Thoracic aorta (tissue), 2 donors: ENCODE results near the gene HYLS1. TPM values are rescaled to one million over a fixed set of nuclear protein-coding genes. Genes with fewer than 3 reads are reported as not detected.
"Not testable (repeated sequence)": the region's sequence is repeated elsewhere in the genome, so short reads cannot be mapped to it uniquely, and the experiment has no call there.

Source experiments
- ATAC-seq: fragments of 150-250 bp; one replicate; pipeline ENCODE4 v1.8.0; 2017; ENCODE audit warnings: low read depth; ENCODE audit not compliant: insufficient number of reproducible peaks, low FRiP score
- DNase-seq: peaks from one replicate; pipeline ENCODE4 v3.0.0-alpha.2; 2020; ENCODE audit warnings: low spot score
- H3K27ac ChIP-seq, 2 donors: fragments of 200-600 bp; sonication (generic); 1 replicate in 1 of 2; 2 replicates in 1 of 2; pipeline ENCODE4 v1.5.1; 2016; ENCODE audit warnings: mild to moderate bottlenecking in 2 of 2, moderate library complexity in 2 of 2
- H3K27me3 ChIP-seq: fragments of 200-600 bp; sonication (generic); replicated peaks from 2 replicates; pipeline ENCODE4 v1.6.0; 2016; ENCODE audit warnings: mild to moderate bottlenecking; ENCODE audit not compliant: insufficient read depth
- H3K36me3 ChIP-seq: fragments of 200-600 bp; sonication (generic); one replicate; pipeline ENCODE4 v1.5.1; 2016
- H3K4me1 ChIP-seq, 2 donors: fragments of 200-600 bp; sonication (generic); 1 replicate in 1 of 2; 2 replicates in 1 of 2; pipeline versions ENCODE4 v1.5.1 to v1.6.0; 2016; ENCODE audit warnings: low read depth in 2 of 2, mild to moderate bottlenecking in 1 of 2; ENCODE audit not compliant: control insufficient read depth in 1 of 2
- H3K4me3 ChIP-seq: fragments of 200-600 bp; sonication (generic); 2 replicates; pipeline ENCODE4 v1.5.1; 2016; ENCODE audit warnings: mild to moderate bottlenecking
- H3K9me3 ChIP-seq: fragments of 200-600 bp; sonication (generic); 2 replicates; pipeline ENCODE4 v1.5.1; 2016
- total RNA-seq, 2 donors: library from RNA; depleted of rRNA; stranded (reverse); fragments of >200 nt; gene quantifications; one replicate each; pipeline versions ENCODE4 v1.1.0 to v1.2.3, GENCODE V29; 2016
- TF ChIP-seq, protein P1 (sequence below): fragments of 200-600 bp; sonication (generic); IDR thresholded peaks from one replicate; pipeline ENCODE4 v1.5.1; 2019; ENCODE audit warnings: antibody characterized with exemption

Gene HYLS1
- total RNA-seq, 2 donors from 2014 or later = 0.56 to 6.1 TPM

DNA sequence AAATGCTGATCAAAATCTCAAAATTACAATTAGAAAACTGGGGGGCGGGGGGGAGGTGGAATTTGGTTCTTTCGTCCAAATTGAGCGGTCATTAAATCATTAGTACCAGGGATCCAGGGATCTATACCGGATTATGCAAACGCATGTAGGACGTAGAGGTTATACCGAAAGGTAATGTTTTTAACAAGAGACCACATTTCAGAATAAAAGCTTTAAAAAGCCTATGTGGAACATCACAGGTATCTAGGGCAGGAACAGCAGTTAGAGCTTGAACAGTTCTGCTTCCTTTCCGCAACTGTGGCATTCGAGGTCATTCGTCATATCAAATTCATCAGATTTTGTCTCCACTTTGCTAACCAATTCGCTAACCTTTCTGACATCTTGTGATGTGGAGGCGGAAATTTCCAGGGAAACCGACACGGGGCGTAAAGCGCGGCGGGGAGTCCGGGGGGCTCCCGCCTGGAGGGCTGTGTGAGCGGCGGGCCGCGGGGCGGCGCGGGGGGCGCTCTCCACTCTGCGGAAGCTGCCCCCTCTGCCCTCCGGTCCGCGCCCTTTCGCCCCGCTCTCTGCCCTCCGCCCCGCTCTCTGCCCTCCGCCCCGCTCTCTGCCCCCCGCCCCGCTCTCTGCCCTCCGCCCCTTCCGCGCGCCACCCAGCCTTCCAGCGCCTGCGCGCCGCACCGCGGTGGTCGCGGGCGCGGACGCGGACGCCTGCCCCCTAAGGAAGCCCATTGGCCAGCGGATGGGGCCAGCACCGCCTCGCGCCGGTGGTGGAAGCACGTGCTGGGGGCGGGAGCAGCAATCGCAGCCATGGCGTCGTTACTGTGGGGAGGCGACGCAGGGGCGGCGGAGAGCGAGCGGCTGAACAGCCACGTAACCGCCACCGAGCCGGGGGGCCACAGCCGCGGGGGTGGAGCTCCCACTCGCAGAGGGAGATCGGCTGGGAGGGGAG, 16.5 kb downstream of the HYLS1 start, which contains the start of gene DDX25:
Gene DDX25, plus strand, starts transcription at position 798 of the 949 bp plus-strand sequence. Its CDS starts 10 bp downstream, at position 808.
- ATAC-seq = no peak
- Histone ChIP-seq H3K4me3 (peak within 1 kb of the TSS; percentile 91), H3K27ac (no peak within 1 kb of the TSS), H3K36me3 (peaks cover 5% of the 10 kb centered on the region), H3K27me3 (peaks cover 7% of the 10 kb centered on the region), H3K4me1 (peaks cover 14 to 19% of the 10 kb centered on the region in 2 donors), H3K9me3 (no peaks in the 10 kb centered on the region)
- TF ChIP-seq, protein P1, sequence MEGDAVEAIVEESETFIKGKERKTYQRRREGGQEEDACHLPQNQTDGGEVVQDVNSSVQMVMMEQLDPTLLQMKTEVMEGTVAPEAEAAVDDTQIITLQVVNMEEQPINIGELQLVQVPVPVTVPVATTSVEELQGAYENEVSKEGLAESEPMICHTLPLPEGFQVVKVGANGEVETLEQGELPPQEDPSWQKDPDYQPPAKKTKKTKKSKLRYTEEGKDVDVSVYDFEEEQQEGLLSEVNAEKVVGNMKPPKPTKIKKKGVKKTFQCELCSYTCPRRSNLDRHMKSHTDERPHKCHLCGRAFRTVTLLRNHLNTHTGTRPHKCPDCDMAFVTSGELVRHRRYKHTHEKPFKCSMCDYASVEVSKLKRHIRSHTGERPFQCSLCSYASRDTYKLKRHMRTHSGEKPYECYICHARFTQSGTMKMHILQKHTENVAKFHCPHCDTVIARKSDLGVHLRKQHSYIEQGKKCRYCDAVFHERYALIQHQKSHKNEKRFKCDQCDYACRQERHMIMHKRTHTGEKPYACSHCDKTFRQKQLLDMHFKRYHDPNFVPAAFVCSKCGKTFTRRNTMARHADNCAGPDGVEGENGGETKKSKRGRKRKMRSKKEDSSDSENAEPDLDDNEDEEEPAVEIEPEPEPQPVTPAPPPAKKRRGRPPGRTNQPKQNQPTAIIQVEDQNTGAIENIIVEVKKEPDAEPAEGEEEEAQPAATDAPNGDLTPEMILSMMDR = no peak
- no peak for DNase-seq

GRCh38 chr11:125904678-125905077, 17.2 kb downstream of the HYLS1 start:
- DNase-seq (no peak), ATAC-seq (no peak)
- H3K27me3 ChIP-seq = peaks cover 7% of the 10 kb centered on the region
- no peaks in the 10 kb centered on the region for H3K9me3 ChIP-seq
- H3K36me3 ChIP-seq = peaks cover 2% of the 10 kb centered on the region
- no peak overlapping the region for H3K27ac ChIP-seq
- H3K4me1 ChIP-seq = peaks cover 14 to 19% of the 10 kb centered on the region in 2 donors
- TF ChIP-seq, protein P1 = no peak
- H3K4me3 ChIP-seq = peak overlapping the region; percentile 91

DNA sequence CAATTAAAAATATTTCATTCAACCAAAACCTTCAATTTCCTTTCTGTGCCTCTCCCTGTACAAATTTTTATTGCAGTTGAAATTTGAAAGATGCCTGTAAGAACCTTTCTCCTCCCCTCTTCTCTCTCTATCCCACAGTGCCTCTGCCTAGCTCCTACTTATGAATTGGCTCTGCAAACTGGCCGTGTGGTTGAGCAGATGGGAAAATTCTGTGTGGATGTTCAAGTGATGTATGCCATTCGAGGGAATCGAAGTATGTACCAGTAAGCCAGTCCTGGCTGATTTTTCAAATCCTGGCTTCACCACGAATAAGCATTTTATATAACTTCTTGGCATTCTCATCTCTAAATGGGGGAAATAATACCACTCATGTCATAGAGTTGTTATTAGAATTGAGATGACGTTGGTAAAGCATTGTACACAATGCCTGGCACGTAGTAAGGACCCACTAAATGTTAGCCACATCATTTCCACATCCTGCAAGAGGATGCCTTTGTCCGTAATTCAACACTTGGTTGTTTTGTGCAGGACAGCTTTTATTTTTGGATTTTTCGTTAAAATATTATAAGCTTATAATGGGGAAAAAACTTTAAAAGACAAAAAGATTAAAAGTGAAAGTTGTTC, 22.9 kb downstream of the HYLS1 start:
- TF ChIP-seq, protein P1 = no peak
- no peak for ATAC-seq
- Histone ChIP-seq H3K36me3 (no peaks in the 10 kb centered on the region), H3K4me3 (no peak overlapping the region), H3K27ac (no peak overlapping the region), H3K4me1 (no peaks in the 10 kb centered on the region), H3K27me3 (no peaks in the 10 kb centered on the region), H3K9me3 (no peaks in the 10 kb centered on the region)
- no peak for DNase-seq

DNA sequence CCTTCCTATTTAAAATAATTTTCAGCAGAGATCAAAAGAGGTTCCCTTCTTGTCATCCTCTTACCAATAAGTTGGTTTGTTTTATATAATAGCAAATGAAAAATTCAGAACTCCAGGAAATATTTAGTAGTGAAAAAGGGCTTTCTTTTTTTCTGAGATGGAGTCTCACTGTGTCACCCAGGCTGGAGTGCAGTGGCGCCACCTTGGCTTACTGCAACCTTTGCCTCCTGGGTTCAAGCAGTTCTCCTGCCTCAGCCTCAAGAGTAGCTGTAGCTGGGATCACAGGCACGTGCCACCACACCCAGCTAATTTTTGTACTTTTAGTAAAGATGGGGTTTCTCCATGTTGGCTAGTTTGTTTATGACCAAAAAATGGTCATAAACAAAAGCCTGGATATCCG, 27.1 kb downstream of the HYLS1 start:
- H3K4me1 ChIP-seq, H3K27ac ChIP-seq, DNase-seq, H3K36me3 ChIP-seq, ATAC-seq, H3K27me3 ChIP-seq, H3K9me3 ChIP-seq, H3K4me3 ChIP-seq: not testable (repeated sequence)

GRCh38 chr11:125916683-125917347, 29.3 kb downstream of the HYLS1 start:
- H3K4me3 ChIP-seq = no peak overlapping the region
- TF ChIP-seq, protein P1 = no peak
- no peaks in the 10 kb centered on the region for H3K9me3 ChIP-seq
- no peaks in the 10 kb centered on the region for H3K36me3 ChIP-seq
- H3K27ac ChIP-seq = no peak overlapping the region
- no peak for DNase-seq
- no peak for ATAC-seq
- no peaks in the 10 kb centered on the region for H3K4me1 ChIP-seq
- H3K27me3 ChIP-seq = no peaks in the 10 kb centered on the region
